Measurements from ENCODE around the gene PRSS48. TPM values are rescaled to one million over a fixed set of nuclear protein-coding genes. Genes with fewer than 3 reads are reported as not detected.

Gene PRSS48
- total RNA-seq, 1 donor from 2014 or later = not detected

- TF ChIP-seq CTCF (IDR thresholded peaks at IDR 0.05) = no peak
- DNase-seq (ENCODE audit: low spot score in 2 of 2) = peak in 1 of 2 donors; percentile 82
- no peaks in the 10 kb centered on the region for H3K36me3 ChIP-seq
- H3K4me3 ChIP-seq = peak overlapping the region; percentile 82 to 85
- no peaks in the 10 kb centered on the region for H3K9me3 ChIP-seq
- intact Hi-C loops (cut with DNase I) = loop anchor here (2.0 to 5.0 kb wide), 3 partner anchors 83 to 227 kb away; partner anchors contain the start of genes FHIP1A and RPS3A
- no peaks in the 10 kb centered on the region for H3K27me3 ChIP-seq
- H3K27ac ChIP-seq = peak overlapping the region; percentile 92
- H3K4me1 ChIP-seq = peaks cover 0 to 3% of the 10 kb centered on the region in 2 donors
Observed at GRCh38 chr4:151324752-151325110, 47.8 kb downstream of the PRSS48 start.

- TF ChIP-seq CTCF (IDR thresholded peaks at IDR 0.05) = no peak
- no peaks in the 10 kb centered on the region for H3K9me3 ChIP-seq
- intact Hi-C loops (cut with DNase I) = loop anchor here (2.0 kb wide), 1 partner anchor 99 kb away; no protein-coding TSS in a partner anchor
Observed at GRCh38 chr4:151325111-151325948, 48.4 kb downstream of the PRSS48 start, which contains the start of gene SH3D19. Gene SH3D19, minus strand, starts transcription at chr4:151325605. Its CDS starts 253 bp downstream, at chr4:151325352.

GRCh38 chr4:151325949-151326246, 48.9 kb downstream of the PRSS48 start:
- Histone ChIP-seq H3K27me3 (no peaks in the 10 kb centered on the region), H3K36me3 (no peaks in the 10 kb centered on the region), H3K9me3 (no peaks in the 10 kb centered on the region), H3K27ac (peak overlapping the region; percentile 92), H3K4me3 (peak overlapping the region; percentile 82 to 85), H3K4me1 (no peaks in the 10 kb centered on the region)
- intact Hi-C loops (cut with DNase I) = loop anchor here (2.0 kb wide), 1 partner anchor 99 kb away; no protein-coding TSS in a partner anchor
- no peak for TF ChIP-seq CTCF (IDR thresholded peaks at IDR 0.05)
- DNase-seq (ENCODE audit: low spot score in 2 of 2) = no peak

More at GRCh38 chr4:151325111-151325948, 48.4 kb downstream of the PRSS48 start, which contains the start of gene SH3D19:
- H3K27ac ChIP-seq = peak within 1 kb of the TSS; percentile 92
- H3K4me3 ChIP-seq = peak within 1 kb of the TSS; percentile 82 to 85
- no peaks in the 10 kb centered on the region for H3K27me3 ChIP-seq
- H3K4me1 ChIP-seq = no peaks in the 10 kb centered on the region
- H3K36me3 ChIP-seq = no peaks in the 10 kb centered on the region
- DNase-seq (ENCODE audit: low spot score in 2 of 2) = peak in 1 of 2 donors; percentile 83

GRCh38 chr4:151329217-151330007, 52.5 kb downstream of the PRSS48 start:
- intact Hi-C loops (cut with DNase I) = no loop called here
- no peak for TF ChIP-seq CTCF (IDR thresholded peaks at IDR 0.05)
- Histone ChIP-seq H3K27me3 (no peaks in the 10 kb centered on the region), H3K4me1 (no peaks in the 10 kb centered on the region), H3K36me3 (no peaks in the 10 kb centered on the region), H3K27ac (no peak overlapping the region), H3K9me3 (no peaks in the 10 kb centered on the region), H3K4me3 (no peak overlapping the region)
- DNase-seq (ENCODE audit: low spot score in 2 of 2) = no peak

- no peak overlapping the region for H3K4me3 ChIP-seq
- no peak overlapping the region for H3K27ac ChIP-seq
- H3K4me1 ChIP-seq = no peaks in the 10 kb centered on the region
- H3K9me3 ChIP-seq = no peaks in the 10 kb centered on the region
- TF ChIP-seq CTCF (IDR thresholded peaks at IDR 0.05) = no peak
- H3K27me3 ChIP-seq = no peaks in the 10 kb centered on the region
- no peak for DNase-seq (ENCODE audit: low spot score in 2 of 2)
- intact Hi-C loops (cut with DNase I) = no loop called here
- H3K36me3 ChIP-seq = no peaks in the 10 kb centered on the region
Observed at GRCh38 chr4:151331276-151332042, 54.5 kb downstream of the PRSS48 start.
